D341Med (cell line): ENCODE results near the gene SWAP70.
A peak's percentile ranks its signal among the peaks of the same experiment; 100 is the strongest.

Experiments
- DNase-seq: peaks from one replicate; pipeline ENCODE4 v3.0.0; 2012; ENCODE audit warnings: low spot score

Gene SWAP70

GRCh38 chr11:9651899-9652748 is 11.8 kb upstream of the SWAP70 start:
- DNase-seq: no peak

GRCh38 chr11:9653871-9654270 is 10.0 kb upstream of the SWAP70 start:
- DNase-seq: no peak

- peak; percentile 33 for DNase-seq
Measured at GRCh38 chr11:9656864-9657263, 7.0 kb upstream of the SWAP70 start.

DNA sequence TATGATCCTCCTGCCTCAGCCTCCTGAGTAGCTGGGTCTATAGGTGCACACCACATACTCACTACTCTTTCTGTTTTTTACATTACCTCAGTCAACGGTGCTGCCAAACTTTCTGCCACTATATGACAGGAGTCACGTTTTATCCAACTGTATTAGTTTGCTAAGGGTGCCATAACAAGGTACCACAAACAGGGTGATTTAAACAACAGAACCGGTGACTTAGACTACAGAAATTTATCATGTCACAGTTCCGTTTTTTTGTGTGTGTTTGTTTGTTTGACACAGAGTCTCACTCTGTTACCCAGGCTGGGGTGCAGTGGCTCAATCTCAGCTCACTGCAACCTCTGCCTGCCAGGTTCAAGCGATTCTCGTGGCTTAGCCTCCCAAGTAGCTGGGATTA is 6.3 kb upstream of the SWAP70 start:
- no peak for DNase-seq

GRCh38 chr11:9660886-9661285 is 3.0 kb upstream of the SWAP70 start:
- DNase-seq: no peak

GRCh38 chr11:9662273-9662672 is 1.6 kb upstream of the SWAP70 start:
- no peak for DNase-seq

DNA sequence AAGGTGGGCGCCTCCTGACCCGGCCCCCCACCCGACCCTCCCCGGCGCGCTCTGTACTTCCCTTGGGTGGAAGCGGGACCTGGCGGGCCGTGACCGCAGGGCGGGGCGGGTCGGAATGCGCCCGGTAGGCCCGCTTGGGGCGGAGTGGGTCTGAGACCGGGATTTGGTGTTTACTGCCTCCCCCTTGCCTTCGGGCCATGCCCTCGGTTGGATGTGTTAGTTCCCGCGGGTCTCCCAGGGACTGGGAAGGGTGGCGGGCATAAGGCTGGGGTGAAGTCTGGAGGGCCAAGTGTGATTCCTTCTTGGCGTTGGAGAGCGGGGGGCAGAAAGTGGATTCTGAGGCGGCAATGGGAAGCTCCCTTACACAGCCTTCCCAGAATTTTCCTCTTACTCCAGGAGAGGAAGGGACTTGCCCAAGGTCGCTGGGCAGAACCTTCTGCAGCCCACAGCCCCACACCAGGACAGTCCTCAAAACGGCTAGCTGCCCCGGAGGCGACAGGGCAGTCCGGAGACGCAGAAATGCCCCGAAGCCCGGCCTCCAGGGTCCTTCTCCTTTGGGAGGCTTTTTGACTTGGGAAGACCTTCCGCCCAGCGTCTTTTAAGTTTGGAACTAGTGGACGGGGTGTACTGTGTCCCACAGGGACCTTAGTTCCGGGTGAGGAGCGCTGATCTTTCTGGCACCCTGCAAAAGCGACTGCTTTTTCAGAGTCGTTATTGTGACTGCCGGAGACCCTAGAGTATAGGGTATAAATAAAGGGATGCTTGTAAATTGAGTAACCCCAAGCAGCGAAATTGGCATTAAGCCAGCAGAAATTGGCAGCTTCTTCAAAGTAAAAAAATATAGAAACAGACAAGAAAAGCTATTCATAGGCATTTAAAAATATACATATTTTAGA is 647 bp downstream of the SWAP70 start:
- DNase-seq: peak; percentile 40

GRCh38 chr11:9665749-9666148 is 1.9 kb downstream of the SWAP70 start:
- no peak for DNase-seq

- DNase-seq: no peak
Measured at GRCh38 chr11:9669954-9670353, 6.1 kb downstream of the SWAP70 start.

DNA sequence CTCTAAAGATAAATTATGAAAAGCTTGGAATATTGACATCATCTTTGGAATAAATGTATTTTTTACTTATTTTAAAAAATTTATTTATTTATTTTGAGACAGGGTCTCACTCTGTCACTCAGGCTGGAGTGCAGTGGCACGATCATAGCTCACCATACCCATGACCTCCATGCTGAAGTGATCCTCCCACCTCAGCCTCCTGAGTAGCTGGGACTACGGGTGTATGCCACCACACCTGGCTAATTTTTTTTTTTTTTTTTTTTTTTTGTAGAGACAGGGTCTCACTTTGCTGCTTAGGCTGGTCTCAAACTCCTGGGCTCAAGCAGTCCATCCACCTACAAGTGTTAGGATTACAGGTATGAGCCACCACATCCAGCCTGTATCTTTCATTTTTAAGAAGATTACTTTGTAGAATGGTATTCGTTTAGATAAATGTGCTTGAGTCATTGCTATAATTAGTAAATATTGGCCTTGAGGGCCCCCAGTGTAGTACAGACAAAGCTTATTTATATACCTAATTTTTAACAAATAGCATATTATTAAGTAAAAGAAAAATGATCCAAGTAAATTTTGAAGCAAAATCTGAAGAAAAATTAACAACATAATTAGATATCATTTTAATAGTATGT is 8.5 kb downstream of the SWAP70 start:
- DNase-seq: no peak

DNA sequence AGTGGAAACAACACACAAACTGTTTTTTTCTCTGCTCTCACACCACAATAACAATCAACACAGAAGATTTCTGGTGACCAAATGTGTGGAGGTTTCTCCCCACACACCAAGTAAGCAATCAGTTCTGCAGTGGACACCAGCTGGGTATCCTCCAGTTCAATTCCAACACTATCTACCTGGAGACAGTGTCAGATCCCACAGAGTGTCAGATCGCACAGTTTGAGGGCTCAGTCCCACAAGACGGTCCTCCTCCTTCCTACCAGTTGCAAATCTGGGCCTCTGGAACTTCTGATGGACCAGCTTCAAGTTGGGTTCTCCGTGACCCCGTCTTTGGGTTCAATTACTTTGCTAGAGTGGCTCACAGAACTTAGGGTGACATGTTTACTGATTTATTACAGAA is 9.0 kb downstream of the SWAP70 start:
- DNase-seq: no peak

- DNase-seq: no peak
Measured at GRCh38 chr11:9675691-9676090, 11.8 kb downstream of the SWAP70 start.

GRCh38 chr11:9677951-9678350 is 14.1 kb downstream of the SWAP70 start:
- DNase-seq: no peak

DNA sequence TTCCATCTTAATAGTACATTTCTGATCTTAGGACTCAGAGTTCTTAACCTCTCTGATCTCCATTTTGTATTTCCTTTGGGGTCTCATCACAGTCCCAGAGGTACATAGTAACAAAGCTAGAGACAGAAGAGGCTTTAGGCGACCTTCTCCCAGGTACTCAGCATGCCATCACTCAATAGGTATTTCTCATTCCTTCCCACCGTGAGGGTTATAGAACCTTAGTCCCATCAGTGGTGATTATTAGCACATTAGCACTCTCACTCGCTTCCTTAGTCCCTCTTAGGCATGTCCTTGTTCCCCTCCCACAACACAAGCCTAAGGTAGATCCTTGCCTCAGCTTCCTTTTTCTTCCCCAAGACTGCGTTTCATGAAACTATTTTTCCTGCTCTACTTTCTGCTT is 14.7 kb downstream of the SWAP70 start:
- DNase-seq: no peak

DNA sequence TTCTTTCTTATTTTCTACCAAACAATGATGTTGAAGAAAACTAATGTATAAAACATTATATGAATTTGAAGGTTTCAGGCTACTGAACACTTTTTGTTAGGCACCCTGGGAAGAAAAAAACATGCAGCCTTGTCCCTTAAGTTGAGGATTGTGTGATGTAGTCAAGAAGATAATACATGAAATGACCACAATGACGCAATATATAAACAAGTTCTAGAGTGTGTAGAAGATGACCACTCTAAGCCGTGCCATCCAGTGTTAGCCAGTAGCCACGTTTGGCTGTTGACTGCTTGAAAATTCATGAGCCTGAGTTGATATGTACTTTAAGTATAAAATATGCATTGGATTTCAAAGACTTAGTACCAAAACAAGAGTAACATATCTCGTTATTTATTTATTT is 16.2 kb downstream of the SWAP70 start:
- DNase-seq: no peak

DNA sequence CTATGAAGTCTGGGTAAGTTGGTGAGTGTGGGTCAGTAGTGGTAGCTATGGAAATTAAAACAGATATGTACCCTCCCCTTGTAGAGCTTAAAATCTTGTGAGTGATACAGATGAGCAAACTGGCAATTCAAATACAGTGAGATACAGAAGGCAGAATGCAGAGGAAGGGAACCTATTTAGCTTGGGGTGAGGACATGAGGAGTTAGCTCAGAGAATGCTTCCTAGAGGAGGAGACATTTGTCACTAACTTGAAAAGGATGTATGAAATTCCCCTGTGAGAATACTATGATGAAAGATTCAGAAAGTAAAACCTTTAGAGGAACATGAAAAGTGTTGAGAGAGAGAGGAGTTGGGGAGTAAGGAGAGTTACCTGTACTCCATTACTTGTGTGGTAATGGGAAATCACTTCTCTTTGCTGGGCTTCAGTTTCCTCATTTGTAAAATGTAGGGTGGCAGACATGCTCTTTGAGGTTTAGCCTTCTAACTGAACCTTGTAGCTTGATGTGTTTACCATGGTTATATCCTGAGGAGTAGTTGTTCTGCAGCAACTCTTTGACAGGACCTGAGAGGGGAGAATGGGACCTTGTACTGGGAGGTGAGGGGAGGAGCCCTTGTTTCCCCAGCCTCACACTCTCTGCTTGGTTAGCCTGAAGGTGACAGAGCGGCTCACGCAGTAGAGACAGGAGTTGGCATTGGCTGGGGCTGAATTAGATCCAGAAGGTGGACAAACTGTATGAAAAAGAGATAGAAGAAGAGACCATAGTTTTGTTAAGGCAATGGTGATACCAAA is 17.9 kb downstream of the SWAP70 start:
- no peak for DNase-seq

DNA sequence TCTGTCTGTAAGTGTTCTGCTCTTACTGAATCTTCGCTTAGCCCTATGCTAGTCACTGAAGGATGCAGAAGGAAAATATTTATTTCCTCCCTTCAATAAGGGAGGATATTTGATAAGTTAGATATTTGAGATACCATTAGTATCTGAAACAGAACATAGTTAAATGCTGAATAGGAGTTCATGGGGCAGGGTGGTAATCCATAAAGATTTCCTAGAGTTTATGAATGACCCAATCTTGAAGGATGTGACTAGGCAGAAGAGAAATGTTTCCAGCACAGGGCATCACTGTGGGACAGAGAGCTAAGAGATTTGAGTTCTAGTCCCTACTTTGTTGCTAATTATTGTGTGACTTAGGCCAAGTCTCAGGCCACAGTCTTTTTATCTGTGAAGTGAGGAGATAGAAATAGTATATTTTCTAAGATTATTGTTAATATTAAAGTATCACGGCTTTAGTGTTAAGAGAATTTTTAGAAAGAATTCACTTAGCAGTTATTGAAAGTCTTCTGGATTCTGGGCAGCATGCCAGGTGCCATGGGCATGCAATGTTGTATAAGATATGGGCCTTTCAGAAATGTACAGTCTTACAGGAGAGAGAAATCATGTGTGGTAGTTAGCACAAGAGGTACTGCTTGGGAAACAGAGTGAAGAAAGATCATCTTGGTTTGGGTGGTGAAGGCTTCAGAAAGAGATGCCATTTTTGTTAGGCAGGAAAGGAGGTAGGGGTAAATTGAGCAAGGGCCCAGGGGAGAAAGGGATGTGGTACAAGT is 24.0 kb downstream of the SWAP70 start:
- DNase-seq: no peak

DNA sequence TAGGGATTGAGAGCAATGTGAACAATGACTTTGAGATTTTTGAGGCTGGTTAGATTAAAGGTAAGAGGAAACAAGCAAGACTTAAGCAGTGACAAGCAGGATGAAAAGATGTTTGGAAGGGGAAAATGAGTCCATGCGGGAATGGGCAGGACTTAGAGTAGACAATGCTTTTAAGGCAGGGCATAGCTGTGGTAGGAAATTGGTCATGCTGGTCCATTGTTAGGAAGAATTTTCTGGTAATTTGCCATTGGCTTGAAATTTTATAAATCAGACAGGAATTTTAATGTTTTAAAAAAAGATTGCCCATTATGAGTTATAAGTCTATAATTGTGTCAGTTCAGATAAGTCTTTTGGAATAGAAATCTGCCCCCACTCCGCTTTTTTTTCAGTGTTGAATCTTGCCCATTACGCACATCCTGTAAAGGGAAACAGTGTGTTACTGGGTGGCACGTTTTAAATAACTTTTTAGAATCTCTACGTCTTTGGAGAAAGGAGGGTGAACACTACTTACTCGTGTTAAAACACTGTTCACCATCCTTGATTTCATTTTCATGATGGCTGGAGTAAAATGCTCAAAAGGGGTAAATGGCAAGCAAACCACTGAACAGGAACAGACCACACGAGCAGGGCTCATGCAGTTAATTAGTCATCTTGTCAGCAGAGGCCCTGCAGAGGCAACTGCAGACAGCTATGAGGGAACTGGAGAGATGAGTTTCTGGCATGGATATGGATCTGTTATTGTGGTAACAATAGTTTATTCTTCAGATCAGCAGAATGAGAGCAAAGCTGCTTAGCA is 25.0 kb downstream of the SWAP70 start:
- DNase-seq: no peak

DNA sequence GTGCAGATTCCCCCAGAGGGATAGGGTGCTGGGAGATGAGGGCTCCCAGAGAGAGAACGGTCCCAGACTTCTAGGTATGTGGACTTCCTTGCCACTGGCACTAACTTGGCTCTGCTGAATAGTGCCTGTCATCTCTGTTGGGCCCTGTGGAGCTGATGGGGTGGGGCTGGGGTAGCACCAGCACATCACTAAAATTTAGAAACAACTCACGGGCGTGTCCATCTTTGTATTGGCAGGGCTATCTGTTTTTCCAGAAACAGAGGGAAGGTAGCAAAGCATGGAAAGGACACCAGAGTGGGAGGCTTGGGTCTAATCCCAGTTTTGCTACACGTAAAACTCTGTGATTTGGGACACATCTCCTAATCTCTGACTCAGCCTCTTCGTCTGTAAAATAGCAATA is 25.8 kb downstream of the SWAP70 start:
- no peak for DNase-seq

DNA sequence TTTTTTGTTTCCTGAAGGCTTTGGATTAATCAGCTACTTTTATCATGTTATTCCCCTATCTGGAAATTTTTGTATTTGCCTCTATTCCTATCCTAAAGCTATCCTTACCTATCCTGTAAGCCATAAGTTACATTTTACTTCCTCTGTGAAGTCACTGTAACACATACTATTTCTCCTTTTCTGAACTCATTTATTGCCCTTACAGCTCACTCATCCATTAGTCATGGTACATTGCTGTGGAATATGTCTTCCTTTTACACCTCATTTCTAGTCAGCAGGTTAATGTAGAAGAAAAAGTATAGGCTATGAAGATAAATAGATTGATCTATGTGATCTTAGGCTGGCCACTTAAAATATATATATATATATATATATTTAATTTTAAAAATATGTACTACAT is 28.0 kb downstream of the SWAP70 start:
- DNase-seq: no peak
